GM18499 (cell line): Measurements from ENCODE around the gene TOR3A.

Experiments
- ATAC-seq: cut with Tn5 transposase; IDR thresholded peaks from one replicate; pipeline ENCODE4 v1.9.1; 2021; ENCODE audit warnings: moderate number of reproducible peaks; ENCODE audit not compliant: insufficient read depth, unreplicated experiment

The TOR3A gene

GRCh38 chr1:179141592-179142251 is 59.9 kb downstream of the TOR3A start:
- no peak for ATAC-seq

- no peak for ATAC-seq
These were observed 61.0 kb downstream of the TOR3A start for GRCh38 chr1:179142889-179143299.

GRCh38 chr1:179143322-179143721 is 61.5 kb downstream of the TOR3A start:
- no peak for ATAC-seq

- ATAC-seq, result no peak
These were observed 62.8 kb downstream of the TOR3A start for GRCh38 chr1:179144626-179145025.

- ATAC-seq, result no peak
These were observed 63.7 kb downstream of the TOR3A start for GRCh38 chr1:179145521-179145920.
